Type B pancreatic cell (in vitro differentiated cells): ENCODE data around the gene DLEC1. TPM values are rescaled to one million over a fixed set of nuclear protein-coding genes. Genes with fewer than 3 reads are reported as not detected.

Experiments used
- DNase-seq: peaks from one replicate; pipeline ENCODE4 v3.0.0; 2021; ENCODE audit warnings: mixed read lengths; ENCODE audit not compliant: unreplicated experiment; ENCODE audit errors: extremely low spot score
- H3K27ac Mint-ChIP-seq: 2 replicates; pipeline ENCODE4 v1.8.0; 2021; ENCODE audit warnings: mild to moderate bottlenecking, mixed read lengths
- H3K27me3 Mint-ChIP-seq: 2 replicates; pipeline ENCODE4 v1.8.0; 2021; ENCODE audit warnings: mixed read lengths
- H3K36me3 Mint-ChIP-seq: 2 replicates; pipeline ENCODE4 v1.8.0; 2021; ENCODE audit warnings: mixed read lengths
- H3K4me1 Mint-ChIP-seq: one replicate; pipeline ENCODE4 v1.8.0; 2021; ENCODE audit warnings: mixed read lengths; ENCODE audit not compliant: unreplicated experiment
- H3K4me3 Mint-ChIP-seq: 2 replicates; pipeline ENCODE4 v1.8.0; 2021; ENCODE audit warnings: mild to moderate bottlenecking, mixed read lengths
- H3K9me3 Mint-ChIP-seq: 2 replicates; pipeline ENCODE4 v1.8.0; 2021; ENCODE audit warnings: mixed read lengths
- total RNA-seq: library from RNA; stranded (reverse); gene quantifications from 2 replicates; pipeline ENCODE4 v1.2.1, GENCODE V29; 2021; ENCODE audit warnings: low replicate concordance
- TF ChIP-seq, protein P1 (sequence below): fragments of 200-600 bp; sonication (generic); conservative IDR thresholded peaks from 2 replicates; pipeline ENCODE4 v1.5.0; 2021; ENCODE audit warnings: antibody characterized with exemption, mild to moderate bottlenecking

The DLEC1 gene
- total RNA-seq, 1 donor from 2014 or later, result 3.2 TPM

DNA sequence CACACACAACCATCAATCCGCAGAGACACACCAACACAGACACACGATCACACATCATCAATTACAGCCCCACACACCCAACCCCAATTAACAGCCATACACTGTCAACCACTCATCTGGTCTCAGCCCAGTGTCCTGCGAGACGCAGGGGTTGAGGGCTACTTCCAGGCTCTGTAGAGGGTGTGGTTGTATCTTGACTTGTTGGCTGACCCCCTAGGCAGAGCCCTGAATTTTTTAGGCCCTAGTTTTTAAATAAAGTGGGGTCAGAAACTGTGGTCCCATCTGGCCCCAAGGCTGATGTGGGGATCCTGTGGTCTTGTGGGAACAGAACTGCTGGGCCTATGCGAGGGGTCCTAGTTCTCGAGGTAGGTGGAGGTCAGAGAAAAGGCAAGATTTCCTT is 39.2 kb upstream of the DLEC1 start:
- H3K36me3 Mint-ChIP-seq, result peaks cover 15% of the 10 kb centered on the region
- H3K4me3 Mint-ChIP-seq, result peak overlapping the region; percentile 72
- H3K9me3 Mint-ChIP-seq, result no peaks in the 10 kb centered on the region
- no peaks in the 10 kb centered on the region for H3K27me3 Mint-ChIP-seq
- TF ChIP-seq, protein P1, sequence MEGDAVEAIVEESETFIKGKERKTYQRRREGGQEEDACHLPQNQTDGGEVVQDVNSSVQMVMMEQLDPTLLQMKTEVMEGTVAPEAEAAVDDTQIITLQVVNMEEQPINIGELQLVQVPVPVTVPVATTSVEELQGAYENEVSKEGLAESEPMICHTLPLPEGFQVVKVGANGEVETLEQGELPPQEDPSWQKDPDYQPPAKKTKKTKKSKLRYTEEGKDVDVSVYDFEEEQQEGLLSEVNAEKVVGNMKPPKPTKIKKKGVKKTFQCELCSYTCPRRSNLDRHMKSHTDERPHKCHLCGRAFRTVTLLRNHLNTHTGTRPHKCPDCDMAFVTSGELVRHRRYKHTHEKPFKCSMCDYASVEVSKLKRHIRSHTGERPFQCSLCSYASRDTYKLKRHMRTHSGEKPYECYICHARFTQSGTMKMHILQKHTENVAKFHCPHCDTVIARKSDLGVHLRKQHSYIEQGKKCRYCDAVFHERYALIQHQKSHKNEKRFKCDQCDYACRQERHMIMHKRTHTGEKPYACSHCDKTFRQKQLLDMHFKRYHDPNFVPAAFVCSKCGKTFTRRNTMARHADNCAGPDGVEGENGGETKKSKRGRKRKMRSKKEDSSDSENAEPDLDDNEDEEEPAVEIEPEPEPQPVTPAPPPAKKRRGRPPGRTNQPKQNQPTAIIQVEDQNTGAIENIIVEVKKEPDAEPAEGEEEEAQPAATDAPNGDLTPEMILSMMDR, result no peak
- H3K4me1 Mint-ChIP-seq, result peaks cover 25% of the 10 kb centered on the region
- no peak for DNase-seq
- H3K27ac Mint-ChIP-seq, result peak overlapping the region; percentile 12

DNA sequence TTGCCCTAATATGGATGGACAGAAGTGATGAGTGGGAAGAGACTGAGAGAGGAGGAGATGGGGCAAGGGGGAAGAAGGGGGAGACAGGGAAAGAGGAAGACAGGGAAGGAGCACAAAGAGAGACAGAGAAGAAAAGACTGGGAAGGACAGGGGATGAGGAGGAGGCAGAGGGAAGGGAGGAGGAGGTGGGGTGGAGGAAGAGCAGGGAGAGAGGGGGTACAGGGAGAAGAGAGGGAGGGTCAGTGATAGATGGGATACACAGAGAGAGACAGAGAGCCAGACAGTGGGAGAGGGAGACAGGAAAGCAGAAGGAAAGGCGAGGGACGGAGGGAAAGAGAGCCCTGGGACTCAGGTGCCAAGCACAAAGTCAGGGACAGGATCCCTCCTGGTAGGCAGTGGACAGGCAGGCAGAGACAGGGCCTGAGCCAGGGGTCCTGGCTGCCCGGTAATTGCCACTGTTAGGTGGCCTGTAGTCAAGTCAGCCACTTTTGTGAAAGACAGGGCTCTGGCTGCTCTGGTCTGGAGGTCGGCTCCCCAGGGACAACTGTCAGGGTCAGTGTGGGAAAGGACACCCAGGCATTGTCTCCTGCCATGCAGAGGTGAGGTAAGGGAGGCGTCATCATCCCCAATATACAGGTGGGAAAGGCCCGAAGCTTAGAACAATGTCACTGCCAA is 38.6 kb upstream of the DLEC1 start:
- peak overlapping the region; percentile 39 for H3K27ac Mint-ChIP-seq
- no peak for DNase-seq
- H3K36me3 Mint-ChIP-seq, result peaks cover 15% of the 10 kb centered on the region
- TF ChIP-seq, protein P1, result no peak
- no peak overlapping the region for H3K4me3 Mint-ChIP-seq
- no peaks in the 10 kb centered on the region for H3K9me3 Mint-ChIP-seq
- no peaks in the 10 kb centered on the region for H3K27me3 Mint-ChIP-seq
- H3K4me1 Mint-ChIP-seq, result peaks cover 30% of the 10 kb centered on the region

DNA sequence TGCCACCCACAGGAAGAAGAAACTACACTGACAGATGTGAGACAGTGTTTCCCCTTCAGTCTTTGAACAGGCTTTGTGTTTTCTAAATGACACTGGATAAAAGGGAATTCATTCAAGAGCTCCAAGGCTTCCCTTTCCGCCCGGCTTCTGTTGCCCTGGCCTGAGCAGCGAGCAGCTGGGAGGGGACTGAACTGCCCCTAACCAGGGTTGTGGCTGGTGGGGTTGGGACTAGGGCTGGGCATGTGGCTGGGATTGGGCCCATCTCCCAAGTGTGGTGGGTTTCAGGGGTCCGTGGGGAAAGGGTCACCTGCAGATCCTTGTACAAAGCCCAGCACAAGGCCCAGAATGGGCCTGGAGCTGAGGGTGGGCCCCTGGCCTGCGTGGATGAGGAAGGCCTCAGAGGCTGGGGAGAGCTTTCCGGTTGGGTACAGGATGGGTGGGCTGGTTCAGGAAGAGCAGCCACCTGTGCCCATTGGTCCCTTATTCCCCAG is 38.0 kb upstream of the DLEC1 start:
- Mint-ChIP-seq H3K27me3 (no peaks in the 10 kb centered on the region), H3K9me3 (no peaks in the 10 kb centered on the region), H3K4me1 (peaks cover 32% of the 10 kb centered on the region), H3K4me3 (no peak overlapping the region), H3K36me3 (peaks cover 15% of the 10 kb centered on the region), H3K27ac (no peak overlapping the region)
- TF ChIP-seq, protein P1, result no peak
- DNase-seq, result no peak

DNA sequence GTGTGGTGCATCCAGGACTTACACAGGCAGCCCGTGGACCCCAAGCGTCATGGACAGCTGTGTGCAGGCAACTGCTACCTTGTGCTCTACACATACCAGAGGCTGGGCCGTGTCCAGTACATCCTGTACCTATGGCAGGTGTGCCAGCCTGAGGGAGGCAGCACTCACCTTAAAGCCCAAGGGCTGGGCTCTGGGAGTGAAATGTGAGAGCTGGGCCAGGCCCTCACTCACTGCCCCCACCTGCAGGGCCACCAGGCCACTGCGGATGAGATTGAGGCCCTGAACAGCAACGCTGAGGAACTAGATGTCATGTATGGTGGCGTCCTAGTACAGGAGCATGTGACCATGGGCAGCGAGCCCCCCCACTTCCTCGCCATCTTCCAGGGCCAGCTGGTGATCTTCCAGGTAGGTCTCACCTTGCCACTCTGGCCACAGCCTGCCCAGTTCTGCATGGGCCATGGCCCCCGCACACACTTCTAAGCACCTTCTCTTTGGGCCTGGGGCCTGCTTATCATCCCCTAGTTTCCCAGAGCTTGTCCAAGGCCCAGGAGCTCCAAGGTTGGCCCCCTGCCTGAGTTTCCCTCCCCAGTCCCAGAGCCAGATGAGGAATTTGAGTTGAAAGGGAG is 37.4 kb upstream of the DLEC1 start:
- H3K27ac Mint-ChIP-seq, result no peak overlapping the region
- H3K4me3 Mint-ChIP-seq, result no peak overlapping the region
- no peaks in the 10 kb centered on the region for H3K9me3 Mint-ChIP-seq
- peaks cover 11% of the 10 kb centered on the region for H3K36me3 Mint-ChIP-seq
- peaks cover 29% of the 10 kb centered on the region for H3K4me1 Mint-ChIP-seq
- no peaks in the 10 kb centered on the region for H3K27me3 Mint-ChIP-seq
- TF ChIP-seq, protein P1, result peak; percentile 34
- DNase-seq, result no peak

DNA sequence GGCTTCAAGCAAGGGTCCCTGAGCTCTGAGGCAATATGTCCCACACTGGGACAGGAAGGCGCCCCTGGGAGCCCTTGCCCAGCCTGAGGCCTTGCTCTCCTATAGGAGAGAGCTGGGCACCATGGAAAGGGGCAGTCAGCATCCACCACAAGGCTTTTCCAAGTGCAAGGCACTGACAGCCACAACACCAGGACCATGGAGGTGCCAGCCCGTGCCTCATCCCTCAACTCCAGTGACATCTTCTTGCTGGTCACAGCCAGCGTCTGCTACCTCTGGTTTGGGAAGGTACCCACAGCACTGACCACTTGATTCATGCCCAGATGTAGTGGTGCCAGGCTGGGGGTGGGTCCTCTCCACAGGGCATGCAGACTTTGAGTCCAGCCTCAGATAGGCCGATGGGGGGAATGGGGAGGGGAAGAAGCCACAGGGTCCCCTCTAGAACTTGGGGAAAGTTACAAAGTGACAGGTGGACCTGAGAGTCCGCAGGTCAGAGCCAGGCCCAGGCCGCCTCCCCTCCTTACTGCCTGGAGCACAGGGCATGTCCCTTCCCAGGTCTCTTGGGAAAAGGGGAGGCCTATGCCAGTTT is 36.6 kb upstream of the DLEC1 start:
- Mint-ChIP-seq H3K4me3 (no peak overlapping the region), H3K27ac (no peak overlapping the region), H3K4me1 (peaks cover 23% of the 10 kb centered on the region), H3K36me3 (peaks cover 8% of the 10 kb centered on the region), H3K27me3 (no peaks in the 10 kb centered on the region), H3K9me3 (no peaks in the 10 kb centered on the region)
- TF ChIP-seq, protein P1, result no peak
- DNase-seq, result no peak
